NCI-H2171 (cell line): Measurements from ENCODE around the gene PARD3B.

ENCODE experiments used
- DNase-seq: peaks from one replicate; lab custom pipeline; 2025; lab: John Stamatoyannopoulos, UW

The PARD3B gene

GRCh38 chr2:205138735-205139134 lies 593.5 kb downstream of the PARD3B start:
- peak; percentile 50 for DNase-seq

GRCh38 chr2:205139822-205140463 lies 594.7 kb downstream of the PARD3B start:
- no peak for DNase-seq

GRCh38 chr2:205141381-205141780 lies 596.1 kb downstream of the PARD3B start:
- DNase-seq, result no peak

- no peak for DNase-seq
These were observed 600.6 kb downstream of the PARD3B start for GRCh38 chr2:205145888-205146287.

- no peak for DNase-seq
These were observed 603.5 kb downstream of the PARD3B start for GRCh38 chr2:205148755-205149154.

- DNase-seq, result no peak
These were observed 611.2 kb downstream of the PARD3B start for GRCh38 chr2:205156457-205156856.

- no peak for DNase-seq
These were observed 613.1 kb downstream of the PARD3B start for GRCh38 chr2:205158404-205158803.

GRCh38 chr2:205161156-205161839 lies 616.0 kb downstream of the PARD3B start:
- no peak for DNase-seq

- DNase-seq, result no peak
These were observed 621.5 kb downstream of the PARD3B start for GRCh38 chr2:205166745-205167144.

- no peak for DNase-seq
These were observed 623.7 kb downstream of the PARD3B start for GRCh38 chr2:205169012-205169411.

GRCh38 chr2:205169464-205169863 lies 624.2 kb downstream of the PARD3B start:
- DNase-seq, result no peak

- DNase-seq, result peak; percentile 17
These were observed 625.1 kb downstream of the PARD3B start for GRCh38 chr2:205170399-205170798.

GRCh38 chr2:205171261-205171940 lies 626.1 kb downstream of the PARD3B start:
- no peak for DNase-seq

- peak; percentile 16 for DNase-seq
These were observed 630.6 kb downstream of the PARD3B start for GRCh38 chr2:205175831-205176230.

GRCh38 chr2:205176546-205176945 lies 631.3 kb downstream of the PARD3B start:
- DNase-seq, result no peak

GRCh38 chr2:205177546-205177945 lies 632.3 kb downstream of the PARD3B start:
- DNase-seq, result no peak

GRCh38 chr2:205180730-205181129 lies 635.5 kb downstream of the PARD3B start:
- DNase-seq, result no peak

GRCh38 chr2:205187731-205188130 lies 642.5 kb downstream of the PARD3B start:
- DNase-seq, result no peak

GRCh38 chr2:205188239-205189138 lies 643.2 kb downstream of the PARD3B start:
- peak; percentile 95 for DNase-seq

- no peak for DNase-seq
These were observed 644.0 kb downstream of the PARD3B start for GRCh38 chr2:205189301-205189700.

- no peak for DNase-seq
These were observed 645.3 kb downstream of the PARD3B start for GRCh38 chr2:205190528-205190927.
